ENCODE results near the gene GP2.

DNA sequence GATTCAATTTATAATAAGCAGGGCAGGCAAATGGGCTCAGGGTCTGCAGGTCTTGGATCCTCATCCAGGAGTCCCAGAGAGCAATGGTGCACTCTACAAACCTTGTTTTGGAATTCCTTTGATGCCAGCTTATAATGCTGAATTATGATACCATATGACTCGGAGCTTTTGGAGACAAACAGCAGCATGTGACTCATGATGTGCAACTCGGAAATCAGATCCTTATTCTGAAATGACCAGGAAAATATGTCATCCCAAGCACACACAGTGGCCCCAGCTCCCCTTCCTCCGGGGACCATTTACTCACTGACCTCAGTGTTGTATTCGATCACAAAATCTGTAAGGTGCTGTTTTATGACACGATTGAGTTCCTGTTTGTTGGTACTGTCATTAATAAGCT is 45.4 kb upstream of the GP2 start:
- TF ChIP-seq CTCF (IDR thresholded peaks at IDR 0.05) (no peak), POLR2A (IDR thresholded peaks at IDR 0.05) (no peak), EP300 (IDR thresholded peaks at IDR 0.05) (no peak)

Data from tibial nerve (tissue), 4 donors.